ENCODE measurements around the gene WWOX. TPM values are rescaled to one million over a fixed set of nuclear protein-coding genes. Genes with fewer than 3 reads are reported as not detected.

Gene WWOX
- total and polyA plus RNA-seq, 2 of the 4 experiments (the other 2 are of a cell fraction) = 2.7 to 5.4 TPM

DNA sequence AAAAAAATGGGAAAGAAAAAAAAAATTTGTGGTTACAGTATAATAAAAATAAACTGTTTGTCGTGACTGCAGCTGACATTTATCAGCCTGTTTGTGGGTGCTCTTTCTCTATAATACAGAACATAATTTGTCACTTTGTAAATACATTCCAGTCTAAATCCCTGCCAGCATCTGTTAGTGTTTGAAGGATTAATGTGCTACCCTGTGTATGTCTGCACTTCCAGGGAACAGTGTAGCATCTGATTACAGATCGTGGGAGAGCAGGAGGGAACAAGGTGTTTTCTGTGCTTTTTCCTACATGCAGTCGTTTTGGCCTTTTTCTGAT, 265.1 kb downstream of the WWOX start:
- H3K23ac ChIP-seq (ENCODE audit: low read depth, low read length) = no peak overlapping the region
- ChIA-PET CTCF (no interaction called here), POLR2A (ENCODE audit: unreplicated experiment) (no interaction called here)
- DNase-seq = no peak
- H3K56ac ChIP-seq (ENCODE audit: extremely low read depth, insufficient read depth, low read length) = no peak overlapping the region
- no peaks in the 10 kb centered on the region for H3K27me3 ChIP-seq (ENCODE audit: control insufficient read depth, insufficient read depth, low read length)
- H3K9me1 ChIP-seq (ENCODE audit: insufficient read depth, low read length) = no peaks in the 10 kb centered on the region
- H2BK5ac ChIP-seq (ENCODE audit: low read depth, low read length, poor library complexity, severe bottlenecking) = no peak overlapping the region
- no peak overlapping the region for H2AK5ac ChIP-seq (ENCODE audit: low read depth, low read length)
- intact Hi-C loops (cut with micrococcal nuclease) (no loop called here), dilution Hi-C loops (cut with HindIII; ENCODE audit: low sequenced_read_pairs, unreplicated experiment) (no loop called here), in situ Hi-C loops (cut with MboI; ENCODE audit: low sequenced_read_pairs) (no loop called here)
- H2AK9ac ChIP-seq (replicated peaks; ENCODE audit: low read depth, low read length, poor library complexity) = no peak overlapping the region
- H3K18ac ChIP-seq (ENCODE audit: low read depth, low read length) = no peak overlapping the region
- no peak overlapping the region for H4K8ac ChIP-seq (ENCODE audit: low read depth in 2 of 2, low read length in 2 of 2)
- H3K4me3 ChIP-seq (ENCODE audit: insufficient read depth, low read depth, low read length) = no peak overlapping the region
- H3K14ac ChIP-seq (replicated peaks; ENCODE audit: low read depth, low read length) = no peak overlapping the region
- H2BK15ac ChIP-seq (ENCODE audit: low read depth, low read length) = no peak overlapping the region
- no peaks in the 10 kb centered on the region for H3K4me1 ChIP-seq (ENCODE audit: control insufficient read depth, insufficient read depth, low read length)
- no TSS peak for BruUV-seq (replicated peaks)
- H4K5ac ChIP-seq (ENCODE audit: low read depth, low read length) = no peak overlapping the region
- no CpG with 5 or more reads among the region's 3 CpGs for WGBS, 2 experiments (ENCODE audit: extremely low coverage in 2 of 2, insufficient read length in 1 of 2)
- no peak overlapping the region for H2BK120ac ChIP-seq (ENCODE audit: low read depth, low read length)
- TF ChIP-seq MXI1 (IDR thresholded peaks at IDR 0.05; ENCODE audit: borderline replicate concordance, low read depth, low read length) = no peak
- no peak for TF ChIP-seq NFE2L2 (IDR thresholded peaks at IDR 0.05; ENCODE audit: low read depth, low read length)
- no peak for TF ChIP-seq CHD1 (IDR thresholded peaks at IDR 0.05; ENCODE audit: low read depth, low read length)
- no peak for TF ChIP-seq BHLHE40 (IDR thresholded peaks at IDR 0.05; ENCODE audit: low read depth, low read length)
- TF ChIP-seq CEBPB (IDR thresholded peaks at IDR 0.05; ENCODE audit: low read depth, low read length) = no peak
- TF ChIP-seq, protein P1, sequence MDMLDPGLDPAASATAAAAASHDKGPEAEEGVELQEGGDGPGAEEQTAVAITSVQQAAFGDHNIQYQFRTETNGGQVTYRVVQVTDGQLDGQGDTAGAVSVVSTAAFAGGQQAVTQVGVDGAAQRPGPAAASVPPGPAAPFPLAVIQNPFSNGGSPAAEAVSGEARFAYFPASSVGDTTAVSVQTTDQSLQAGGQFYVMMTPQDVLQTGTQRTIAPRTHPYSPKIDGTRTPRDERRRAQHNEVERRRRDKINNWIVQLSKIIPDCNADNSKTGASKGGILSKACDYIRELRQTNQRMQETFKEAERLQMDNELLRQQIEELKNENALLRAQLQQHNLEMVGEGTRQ (IDR thresholded peaks at IDR 0.05; ENCODE audit: low read depth, low read length) = no peak
- TF ChIP-seq, protein P2, sequence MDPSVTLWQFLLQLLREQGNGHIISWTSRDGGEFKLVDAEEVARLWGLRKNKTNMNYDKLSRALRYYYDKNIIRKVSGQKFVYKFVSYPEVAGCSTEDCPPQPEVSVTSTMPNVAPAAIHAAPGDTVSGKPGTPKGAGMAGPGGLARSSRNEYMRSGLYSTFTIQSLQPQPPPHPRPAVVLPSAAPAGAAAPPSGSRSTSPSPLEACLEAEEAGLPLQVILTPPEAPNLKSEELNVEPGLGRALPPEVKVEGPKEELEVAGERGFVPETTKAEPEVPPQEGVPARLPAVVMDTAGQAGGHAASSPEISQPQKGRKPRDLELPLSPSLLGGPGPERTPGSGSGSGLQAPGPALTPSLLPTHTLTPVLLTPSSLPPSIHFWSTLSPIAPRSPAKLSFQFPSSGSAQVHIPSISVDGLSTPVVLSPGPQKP (IDR thresholded peaks at IDR 0.05; ENCODE audit: borderline replicate concordance, low read depth, low read length) = no peak
- TF ChIP-seq FOS (IDR thresholded peaks at IDR 0.05; ENCODE audit: low read depth, low read length) = no peak
- no peak for TF ChIP-seq POLR2A (IDR thresholded peaks at IDR 0.05; ENCODE audit: low read depth, low read length)
- TF ChIP-seq SMC3 (IDR thresholded peaks at IDR 0.05; ENCODE audit: low read depth, low read length) = no peak
- TF ChIP-seq RCOR1 (IDR thresholded peaks at IDR 0.05; ENCODE audit: insufficient replicate concordance, low read length) = no peak
- no peak for TF ChIP-seq MAZ (IDR thresholded peaks at IDR 0.05; ENCODE audit: borderline replicate concordance, low read depth, low read length)
- TF ChIP-seq, protein P3, sequence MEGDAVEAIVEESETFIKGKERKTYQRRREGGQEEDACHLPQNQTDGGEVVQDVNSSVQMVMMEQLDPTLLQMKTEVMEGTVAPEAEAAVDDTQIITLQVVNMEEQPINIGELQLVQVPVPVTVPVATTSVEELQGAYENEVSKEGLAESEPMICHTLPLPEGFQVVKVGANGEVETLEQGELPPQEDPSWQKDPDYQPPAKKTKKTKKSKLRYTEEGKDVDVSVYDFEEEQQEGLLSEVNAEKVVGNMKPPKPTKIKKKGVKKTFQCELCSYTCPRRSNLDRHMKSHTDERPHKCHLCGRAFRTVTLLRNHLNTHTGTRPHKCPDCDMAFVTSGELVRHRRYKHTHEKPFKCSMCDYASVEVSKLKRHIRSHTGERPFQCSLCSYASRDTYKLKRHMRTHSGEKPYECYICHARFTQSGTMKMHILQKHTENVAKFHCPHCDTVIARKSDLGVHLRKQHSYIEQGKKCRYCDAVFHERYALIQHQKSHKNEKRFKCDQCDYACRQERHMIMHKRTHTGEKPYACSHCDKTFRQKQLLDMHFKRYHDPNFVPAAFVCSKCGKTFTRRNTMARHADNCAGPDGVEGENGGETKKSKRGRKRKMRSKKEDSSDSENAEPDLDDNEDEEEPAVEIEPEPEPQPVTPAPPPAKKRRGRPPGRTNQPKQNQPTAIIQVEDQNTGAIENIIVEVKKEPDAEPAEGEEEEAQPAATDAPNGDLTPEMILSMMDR (conservative IDR thresholded peaks at IDR 0.05; ENCODE audit: low read depth, low read length) = no peak
- TF ChIP-seq MAFK (IDR thresholded peaks at IDR 0.05; ENCODE audit: low read depth, low read length) = no peak
- TF ChIP-seq RFX5 (IDR thresholded peaks at IDR 0.05; ENCODE audit: low read depth, low read length) = no peak
- TF ChIP-seq RAD21 (IDR thresholded peaks at IDR 0.05; ENCODE audit: low read length) = no peak
- no peak overlapping the region for H3K4me2 ChIP-seq (ENCODE audit: low read depth, low read length)
- no peak overlapping the region for H3K27ac ChIP-seq (ENCODE audit: insufficient read depth, low read length)
- no peaks in the 10 kb centered on the region for H3K36me3 ChIP-seq (ENCODE audit: control insufficient read depth, insufficient read depth, low read length)
- H3K79me1 ChIP-seq (ENCODE audit: low read depth in 1 of 2, low read length in 2 of 2) = no peaks in the 10 kb centered on the region
- H3K9me3 ChIP-seq (ENCODE audit: control insufficient read depth, insufficient read depth, low read length) = peaks cover 12% of the 10 kb centered on the region
- H2BK20ac ChIP-seq (ENCODE audit: low read depth, low read length) = no peak overlapping the region
- H3K9ac ChIP-seq (ENCODE audit: low read depth, low read length) = no peak overlapping the region
- no peak overlapping the region for H2AFZ ChIP-seq (replicated peaks; ENCODE audit: low read length, poor library complexity)
- no peaks in the 10 kb centered on the region for H4K20me1 ChIP-seq (ENCODE audit: insufficient read depth, low read length)
- ATAC-seq (ENCODE audit: low read depth) = no peak
- H3K4ac ChIP-seq (ENCODE audit: low read depth, low read length) = no peak overlapping the region
- no peak overlapping the region for H4K91ac ChIP-seq (ENCODE audit: insufficient read depth, low read depth, low read length)
